PC-9 (cell line): ENCODE data around the gene AUTS2.

Source experiments
- EZH2 ChIP-seq: fragments of 200-600 bp; sonication (generic); IDR thresholded peaks from 2 replicates; pipeline ENCODE4 v1.8.0; 2017; ENCODE audit warnings: antibody characterized with exemption, low read depth
- TF ChIP-seq, protein P1 (sequence below): fragments of 200-600 bp; sonication (generic); conservative IDR thresholded peaks from 2 replicates; pipeline ENCODE4 v1.6.1; 2017; ENCODE audit warnings: mixed run types, antibody characterized with exemption, mild to moderate bottlenecking, moderate library complexity

DNA sequence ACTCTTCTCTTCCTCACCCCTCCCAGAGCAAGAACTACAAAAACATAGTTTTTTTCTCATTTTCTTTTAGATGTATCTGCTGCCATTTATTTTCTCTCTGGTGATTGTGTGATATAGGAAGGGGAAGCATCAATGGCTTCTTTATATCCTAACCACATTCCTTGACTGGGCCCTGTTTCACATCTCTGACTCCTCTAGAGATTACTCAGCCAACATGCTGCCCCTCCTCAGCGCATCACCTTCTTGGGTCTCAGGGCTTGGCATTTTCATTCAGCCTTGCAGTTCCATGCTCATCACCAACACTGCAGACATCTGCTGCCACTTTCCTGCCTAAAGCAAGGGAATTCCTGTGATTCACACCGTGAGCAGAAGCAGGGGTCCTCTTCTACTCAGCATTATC is 705.5 kb downstream of the AUTS2 start:
- TF ChIP-seq, protein P1, sequence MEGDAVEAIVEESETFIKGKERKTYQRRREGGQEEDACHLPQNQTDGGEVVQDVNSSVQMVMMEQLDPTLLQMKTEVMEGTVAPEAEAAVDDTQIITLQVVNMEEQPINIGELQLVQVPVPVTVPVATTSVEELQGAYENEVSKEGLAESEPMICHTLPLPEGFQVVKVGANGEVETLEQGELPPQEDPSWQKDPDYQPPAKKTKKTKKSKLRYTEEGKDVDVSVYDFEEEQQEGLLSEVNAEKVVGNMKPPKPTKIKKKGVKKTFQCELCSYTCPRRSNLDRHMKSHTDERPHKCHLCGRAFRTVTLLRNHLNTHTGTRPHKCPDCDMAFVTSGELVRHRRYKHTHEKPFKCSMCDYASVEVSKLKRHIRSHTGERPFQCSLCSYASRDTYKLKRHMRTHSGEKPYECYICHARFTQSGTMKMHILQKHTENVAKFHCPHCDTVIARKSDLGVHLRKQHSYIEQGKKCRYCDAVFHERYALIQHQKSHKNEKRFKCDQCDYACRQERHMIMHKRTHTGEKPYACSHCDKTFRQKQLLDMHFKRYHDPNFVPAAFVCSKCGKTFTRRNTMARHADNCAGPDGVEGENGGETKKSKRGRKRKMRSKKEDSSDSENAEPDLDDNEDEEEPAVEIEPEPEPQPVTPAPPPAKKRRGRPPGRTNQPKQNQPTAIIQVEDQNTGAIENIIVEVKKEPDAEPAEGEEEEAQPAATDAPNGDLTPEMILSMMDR: no peak
- no peak for TF ChIP-seq EZH2
